T-cell (primary cell): ENCODE data around the gene MYLIP. TPM values are rescaled to one million over a fixed set of nuclear protein-coding genes. Genes with fewer than 3 reads are reported as not detected.

Experiments
- ATAC-seq, 4 experiments: fragments of 200-7000 bp in 3 of 4; fragments of 150-1000 bp in 1 of 4; cut with Tn5 transposase; replicated peaks in 1 of 4; 1 replicate in 3 of 4; 2 replicates in 1 of 4; pipeline ENCODE4 v1.10.0; 2021; ENCODE audit warnings: moderate library complexity in 3 of 4, mild to moderate bottlenecking in 2 of 4, moderate number of reproducible peaks in 1 of 4
- CTCF ChIA-PET, 2 donors: fragments of 300-600 bp; sonication (Branson Sonifier 250); formaldehyde crosslinking; loops; one replicate each; lab custom pipeline; 2022; ENCODE audit warnings: antibody characterized with exemption in 2 of 2; lab: Charles Lee
- POLR2A ChIA-PET, 2 donors: fragments of 300-600 bp; sonication (Branson Sonifier 250); formaldehyde crosslinking; loops; one replicate each; lab custom pipeline; 2022; ENCODE audit warnings: antibody characterized with exemption in 2 of 2; lab: Charles Lee
- DNase-seq, 35 experiments: peaks; one replicate each; pipeline versions ENCODE4 v3.0.0 to v3.0.0-alpha.2; 2013 to 2023
- H3K27ac ChIP-seq: one replicate; pipeline ENCODE4 v1.5.1; 2013; ENCODE audit warnings: low read length
- H3K27me3 ChIP-seq, 2 experiments: replicated peaks in 1 of 2; 1 replicate in 1 of 2; 2 replicates in 1 of 2; pipeline versions ENCODE4 v1.6.1 to v1.7.0; 2013; ENCODE audit warnings: low read length in 1 of 2, mixed read lengths in 1 of 2; ENCODE audit not compliant: control insufficient read depth in 2 of 2, insufficient read depth in 2 of 2; ENCODE audit errors: extremely low read depth in 1 of 2
- H3K36me3 ChIP-seq, 2 donors: 1 replicate in 1 of 2; 2 replicates in 1 of 2; pipeline versions ENCODE4 v1.6.1 to v1.7.0; 2013; ENCODE audit warnings: low read length in 1 of 2; ENCODE audit not compliant: control insufficient read depth in 2 of 2, insufficient read depth in 1 of 2; ENCODE audit errors: extremely low read depth in 1 of 2
- H3K4me1 ChIP-seq, 2 experiments: 1 replicate in 1 of 2; 2 replicates in 1 of 2; pipeline versions ENCODE4 v1.6.1 to v1.7.0; 2013; ENCODE audit warnings: low read length in 2 of 2, mixed read lengths in 1 of 2; ENCODE audit not compliant: insufficient read depth in 2 of 2, control insufficient read depth in 1 of 2; ENCODE audit errors: extremely low read depth in 1 of 2
- H3K4me3 ChIP-seq, 2 donors: 1 replicate in 1 of 2; 2 replicates in 1 of 2; pipeline versions ENCODE4 v1.5.1 to v1.7.0; 2013; ENCODE audit warnings: mild to moderate bottlenecking in 2 of 2, low read length in 1 of 2, moderate library complexity in 1 of 2; ENCODE audit not compliant: control insufficient read depth in 1 of 2; ENCODE audit errors: extremely low read depth in 1 of 2
- H3K9me3 ChIP-seq: 2 replicates; pipeline ENCODE4 v1.7.0; 2013
- H3K27ac Mint-ChIP-seq, 2 donors: one replicate each; pipeline ENCODE4 v1.8.0; 2020 to 2021; ENCODE audit warnings: mild to moderate bottlenecking in 2 of 2, mixed read lengths in 2 of 2
- H3K27me3 Mint-ChIP-seq, 2 donors: one replicate each; pipeline ENCODE4 v1.8.0; 2021 to 2022; ENCODE audit warnings: mixed read lengths in 2 of 2
- H3K36me3 Mint-ChIP-seq: one replicate; pipeline ENCODE4 v1.8.0; 2021; ENCODE audit warnings: mixed read lengths
- H3K4me1 Mint-ChIP-seq, 3 donors: one replicate each; pipeline ENCODE4 v1.8.0; 2020 to 2022; ENCODE audit warnings: mixed read lengths in 3 of 3, mild to moderate bottlenecking in 1 of 3
- H3K4me3 Mint-ChIP-seq, 3 donors: one replicate each; pipeline ENCODE4 v1.8.0; 2020 to 2022; ENCODE audit warnings: mild to moderate bottlenecking in 3 of 3, mixed read lengths in 3 of 3, moderate library complexity in 3 of 3
- H3K9me3 Mint-ChIP-seq, 3 donors: one replicate each; pipeline ENCODE4 v1.8.0; 2020 to 2022; ENCODE audit warnings: mixed read lengths in 3 of 3
- WGBS: methylation state at CpG from one replicate; pipeline ENCODE4 v1.1.5; 2013; ENCODE audit warnings: missing lambda C conversion rate; ENCODE audit not compliant: insufficient coverage; 5-methylcytosine and 5-hydroxymethylcytosine counted together
- total RNA-seq, 35 experiments: library from RNA in 6 of 35; stranded (reverse) in 6 of 35; fragments of 120-200 nt in 1 of 35; gene quantifications; one replicate each; pipeline versions ENCODE4 v1.2.1 to v1.2.4 and lab custom pipeline; 2013 to 2026

Gene MYLIP
- total RNA-seq, 5 donors from 2014 or later (not counting 1 experiment from before 2014, with no cell fraction given) = 18.4 to 210 (median 19.9) TPM

GRCh38 chr6:16180696-16181438 lies 52.0 kb downstream of the MYLIP start:
- POLR2A ChIA-PET = interaction anchor here (0.6 to 2.4 kb wide), 7 partner anchors 31 to 238 kb away, joined by 3 to 25 read pairs (median 4); partner anchors contain the start of gene MYLIP (in 1 of the 2)
- H3K27ac ChIP-seq = peak overlapping the region; percentile 81
- H3K9me3 Mint-ChIP-seq = peaks cover 16 to 21% (median 17%) of the 10 kb centered on the region in 3 donors

GRCh38 chr6:16181439-16182297 lies 52.8 kb downstream of the MYLIP start:
- no peaks in the 10 kb centered on the region for H3K36me3 ChIP-seq
- Mint-ChIP-seq H3K36me3 (peaks cover 1% of the 10 kb centered on the region), H3K27ac (peak overlapping the region; percentile 48 to 67), H3K4me3 (no peak overlapping the region), H3K9me3 (peaks cover 16 to 21% (median 17%) of the 10 kb centered on the region in 3 donors), H3K27me3 (no peaks in the 10 kb centered on the region), H3K4me1 (peaks cover 25 to 40% (median 33%) of the 10 kb centered on the region in 3 donors)
- ChIA-PET CTCF (interaction anchor here (0.5 to 3.1 kb wide), 12 partner anchors 22 to 1376 kb away, joined by 3 to 43 read pairs (median 10); partner anchors contain the start of gene MYLIP (in 2 of the 2)), POLR2A (interaction anchor here in 1 of 2 donors (1.4 to 1.8 kb wide), 3 partner anchors 45 to 53 kb away, joined by 4 to 12 read pairs (median 5); partner anchors contain the start of gene MYLIP)
- no peak overlapping the region for H3K4me3 ChIP-seq
- H3K27ac ChIP-seq = no peak overlapping the region
- 98% methylated on average over 7 of the region's 14 CpGs for WGBS
- peaks cover 4 to 31% of the 10 kb centered on the region in 2 experiments for H3K4me1 ChIP-seq
- H3K27me3 ChIP-seq = no peaks in the 10 kb centered on the region
- DNase-seq (no peak), ATAC-seq (no peak)
- H3K9me3 ChIP-seq = no peaks in the 10 kb centered on the region

More at GRCh38 chr6:16180696-16181438, 52.0 kb downstream of the MYLIP start:
- Mint-ChIP-seq H3K4me3 (peak overlapping the region in 1 of 3 donors; percentile 58), H3K4me1 (peaks cover 25 to 40% (median 33%) of the 10 kb centered on the region in 3 donors), H3K27ac (peak overlapping the region; percentile 50 to 86), H3K36me3 (peaks cover 3% of the 10 kb centered on the region), H3K27me3 (no peaks in the 10 kb centered on the region)
- CTCF ChIA-PET = interaction anchor here (0.5 to 2.3 kb wide), 13 partner anchors 7 to 547 kb away, joined by 3 to 22 read pairs (median 3); partner anchors contain the start of gene MYLIP (in 1 of the 2)
- H3K9me3 ChIP-seq = no peaks in the 10 kb centered on the region
- peaks cover 4 to 31% of the 10 kb centered on the region in 2 experiments for H3K4me1 ChIP-seq
- DNase-seq (no peak), ATAC-seq (no peak)
- no peaks in the 10 kb centered on the region for H3K36me3 ChIP-seq
- no peaks in the 10 kb centered on the region for H3K27me3 ChIP-seq
- no peak overlapping the region for H3K4me3 ChIP-seq
- WGBS = 93% methylated on average over 39 of the region's 45 CpGs

GRCh38 chr6:16183187-16183664 lies 54.3 kb downstream of the MYLIP start:
- Mint-ChIP-seq H3K27ac (peak overlapping the region in 1 of 2 donors; percentile 22), H3K4me3 (no peak overlapping the region), H3K36me3 (no peaks in the 10 kb centered on the region), H3K9me3 (peaks cover 14 to 21% (median 17%) of the 10 kb centered on the region in 3 donors), H3K27me3 (peaks cover 0 to under 1% of the 10 kb centered on the region in 2 donors), H3K4me1 (peaks cover 25 to 40% (median 33%) of the 10 kb centered on the region in 3 donors)
- Histone ChIP-seq H3K9me3 (no peaks in the 10 kb centered on the region), H3K27me3 (no peaks in the 10 kb centered on the region), H3K27ac (no peak overlapping the region), H3K4me1 (peaks cover 4 to 31% of the 10 kb centered on the region in 2 experiments), H3K36me3 (no peaks in the 10 kb centered on the region), H3K4me3 (no peak overlapping the region)
- ATAC-seq (no peak), DNase-seq (peak in 1 of 35 experiments; percentile 59)
- CTCF ChIA-PET = interaction anchor here (0.7 to 3.1 kb wide), 24 partner anchors 8 to 1939 kb away, joined by 3 to 43 read pairs (median 4); partner anchors contain the start of genes MYLIP (in 2 of the 2) and NHLRC1 (in 1 of the 2)
- WGBS = no CpG with 5 or more reads among the region's 4 CpGs
- POLR2A ChIA-PET = interaction anchor here (0.6 to 1.8 kb wide), 5 partner anchors 47 to 487 kb away, joined by 3 to 12 read pairs (median 5); partner anchors contain the start of gene MYLIP (in 2 of the 2)

DNA sequence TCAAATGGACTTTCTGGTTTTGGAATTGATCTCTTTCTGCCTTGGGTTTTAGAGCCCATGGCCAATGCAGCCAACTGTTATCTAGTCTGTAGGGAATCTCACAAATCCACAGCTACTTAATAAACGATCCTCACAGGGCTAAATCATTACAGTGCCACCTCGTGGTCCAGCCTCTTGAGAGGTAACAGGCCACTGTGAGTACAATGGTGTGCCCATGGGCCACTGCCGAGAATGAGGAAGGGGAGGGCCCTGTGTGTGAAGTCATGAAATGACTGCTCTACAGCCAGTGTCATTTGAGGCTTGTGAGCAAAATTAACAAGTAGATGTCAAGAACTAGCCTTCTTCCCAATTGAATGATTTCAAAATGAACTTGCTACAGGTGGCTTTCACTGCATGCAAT lies 55.2 kb downstream of the MYLIP start:
- ChIA-PET CTCF (interaction anchor here (1.7 to 3.1 kb wide), 3 partner anchors 8 to 492 kb away, joined by 4 to 43 read pairs (median 19); no protein-coding TSS in a partner anchor), POLR2A (no interaction called here)
- no peak overlapping the region for H3K27ac ChIP-seq
- no peaks in the 10 kb centered on the region for H3K27me3 ChIP-seq
- WGBS = 33% methylated on average over 2 of the region's 3 CpGs
- ATAC-seq (no peak), DNase-seq (peak in 1 of 35 experiments; percentile 24)
- Mint-ChIP-seq H3K27me3 (peaks cover 0 to 1% of the 10 kb centered on the region in 2 donors), H3K9me3 (peaks cover 9 to 16% (median 12%) of the 10 kb centered on the region in 3 donors), H3K36me3 (no peaks in the 10 kb centered on the region), H3K4me1 (peaks cover 20 to 34% (median 29%) of the 10 kb centered on the region in 3 donors), H3K4me3 (no peak overlapping the region), H3K27ac (no peak overlapping the region)
- no peak overlapping the region for H3K4me3 ChIP-seq
- no peaks in the 10 kb centered on the region for H3K36me3 ChIP-seq
- no peaks in the 10 kb centered on the region for H3K9me3 ChIP-seq
- H3K4me1 ChIP-seq = peaks cover 4 to 29% of the 10 kb centered on the region in 2 experiments

- no peak for DNase-seq
- H3K27ac ChIP-seq = no peak overlapping the region
- WGBS = 86% methylated on average over 1 of the region's 3 CpGs
- peaks cover 3 to 25% of the 10 kb centered on the region in 2 experiments for H3K4me1 ChIP-seq
- no peaks in the 10 kb centered on the region for H3K27me3 ChIP-seq
- H3K36me3 Mint-ChIP-seq = no peaks in the 10 kb centered on the region
- no peak overlapping the region for H3K27ac Mint-ChIP-seq
- no peak overlapping the region for H3K4me3 Mint-ChIP-seq
- POLR2A ChIA-PET = no interaction called here
- CTCF ChIA-PET = interaction anchor here in 1 of 2 donors (3.1 kb wide), 1 partner anchor 492 kb away, joined by 43 read pairs; no protein-coding TSS in a partner anchor
- H3K9me3 ChIP-seq = no peaks in the 10 kb centered on the region
- H3K4me3 ChIP-seq = no peak overlapping the region
- peaks cover 0 to 1% of the 10 kb centered on the region in 2 donors for H3K27me3 Mint-ChIP-seq
- ATAC-seq = no peak
- no peaks in the 10 kb centered on the region for H3K36me3 ChIP-seq
- H3K9me3 Mint-ChIP-seq = peaks cover 9 to 16% (median 12%) of the 10 kb centered on the region in 3 donors
- peaks cover 19 to 30% (median 27%) of the 10 kb centered on the region in 3 donors for H3K4me1 Mint-ChIP-seq
Observed at GRCh38 chr6:16184551-16184950, 55.7 kb downstream of the MYLIP start.
